Activated naive CD4-positive, alpha-beta T cell (primary cell): ENCODE results near the gene GSDMA.
A peak's percentile ranks its signal among the peaks of the same experiment; 100 is the strongest.

Experiments
- DNase-seq, 4 experiments: peaks; one replicate each; lab custom pipeline; 2025; lab: John Stamatoyannopoulos, UW

Gene GSDMA

GRCh38 chr17:40022497-40022896, 59.7 kb downstream of the GSDMA start:
- DNase-seq = no peak

DNA sequence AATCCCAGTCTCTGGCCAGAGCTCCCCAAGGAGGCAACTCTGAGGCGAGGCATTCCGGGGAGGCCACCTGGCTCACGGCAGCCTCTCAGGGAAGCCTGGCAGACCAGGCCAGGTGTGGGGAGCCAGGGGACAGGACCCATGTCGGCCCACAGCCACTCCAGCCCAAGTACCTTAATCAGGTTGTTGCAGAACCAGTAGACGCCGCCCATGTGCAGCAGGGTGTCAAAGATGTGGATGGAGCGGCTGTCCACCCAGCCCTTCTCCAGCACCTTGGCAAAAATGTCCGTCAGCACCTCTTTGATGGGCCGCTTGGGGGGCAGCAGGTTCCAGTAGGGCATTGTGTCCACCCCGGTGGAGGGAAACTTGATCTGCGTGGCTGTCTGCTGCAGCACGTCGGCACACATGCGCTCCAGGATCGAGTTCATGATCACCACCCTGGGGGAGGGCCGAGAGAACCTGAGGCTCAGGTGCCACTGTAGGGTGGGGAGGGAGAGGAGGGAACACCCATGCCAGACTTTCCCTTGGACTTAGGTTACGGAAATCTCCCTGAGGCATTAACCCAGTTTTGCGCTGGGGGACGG, 60.2 kb downstream of the GSDMA start:
- no peak for DNase-seq

DNA sequence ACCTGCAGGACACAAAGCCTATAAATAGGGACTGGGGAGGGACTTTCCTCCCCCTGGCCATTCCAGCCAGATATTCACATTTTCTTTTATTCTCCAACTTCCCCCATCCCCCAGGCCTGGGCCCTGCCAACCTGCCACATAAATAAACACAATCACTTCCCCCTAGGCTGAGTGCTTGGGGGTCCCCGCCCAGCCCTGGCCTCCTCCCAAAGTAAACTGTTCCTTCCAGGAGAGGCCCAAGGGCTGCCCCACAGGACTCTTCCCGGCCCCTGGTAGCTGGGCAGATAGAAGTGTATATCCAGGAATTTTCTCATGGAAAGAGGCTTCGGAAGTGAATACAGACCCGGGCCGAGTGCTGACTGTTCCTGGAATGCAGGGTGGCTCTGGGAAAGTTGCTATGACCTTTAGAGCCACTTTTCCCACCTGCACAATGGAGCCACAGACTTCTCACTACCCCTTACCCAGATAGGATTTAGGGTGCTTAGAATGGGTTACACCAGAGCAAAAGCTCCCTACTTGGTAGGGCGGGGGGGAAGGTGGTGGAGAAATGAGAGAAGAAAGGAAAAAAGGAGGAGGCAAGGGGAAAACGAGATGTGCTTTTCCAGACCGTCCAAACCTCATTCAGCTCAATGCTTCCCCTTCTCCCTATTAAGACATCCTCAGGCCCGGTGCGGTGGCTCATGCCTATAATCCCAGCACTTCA, 60.9 kb downstream of the GSDMA start:
- DNase-seq = no peak

DNA sequence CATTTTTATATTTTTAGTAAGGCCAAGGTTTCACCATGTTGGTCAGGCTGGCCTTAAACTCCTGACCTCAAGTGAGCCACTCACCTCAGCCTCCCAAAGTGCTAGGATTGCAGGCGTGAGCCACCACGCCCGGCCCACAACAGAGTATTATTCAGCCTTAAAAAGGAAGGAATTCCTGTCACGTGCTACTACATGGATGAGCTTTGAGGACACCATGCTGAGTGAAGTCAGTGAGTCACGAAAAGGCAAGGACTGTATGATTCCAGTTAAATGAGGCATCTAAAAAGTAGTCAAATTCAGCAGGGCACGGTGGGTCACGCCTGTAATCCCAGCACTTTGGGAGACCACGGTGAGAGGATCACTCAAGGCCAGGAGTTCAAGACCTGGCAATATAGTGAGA, 62.1 kb downstream of the GSDMA start:
- DNase-seq = no peak

- DNase-seq = no peak
These were observed 62.8 kb downstream of the GSDMA start for GRCh38 chr17:40025559-40025958.

DNA sequence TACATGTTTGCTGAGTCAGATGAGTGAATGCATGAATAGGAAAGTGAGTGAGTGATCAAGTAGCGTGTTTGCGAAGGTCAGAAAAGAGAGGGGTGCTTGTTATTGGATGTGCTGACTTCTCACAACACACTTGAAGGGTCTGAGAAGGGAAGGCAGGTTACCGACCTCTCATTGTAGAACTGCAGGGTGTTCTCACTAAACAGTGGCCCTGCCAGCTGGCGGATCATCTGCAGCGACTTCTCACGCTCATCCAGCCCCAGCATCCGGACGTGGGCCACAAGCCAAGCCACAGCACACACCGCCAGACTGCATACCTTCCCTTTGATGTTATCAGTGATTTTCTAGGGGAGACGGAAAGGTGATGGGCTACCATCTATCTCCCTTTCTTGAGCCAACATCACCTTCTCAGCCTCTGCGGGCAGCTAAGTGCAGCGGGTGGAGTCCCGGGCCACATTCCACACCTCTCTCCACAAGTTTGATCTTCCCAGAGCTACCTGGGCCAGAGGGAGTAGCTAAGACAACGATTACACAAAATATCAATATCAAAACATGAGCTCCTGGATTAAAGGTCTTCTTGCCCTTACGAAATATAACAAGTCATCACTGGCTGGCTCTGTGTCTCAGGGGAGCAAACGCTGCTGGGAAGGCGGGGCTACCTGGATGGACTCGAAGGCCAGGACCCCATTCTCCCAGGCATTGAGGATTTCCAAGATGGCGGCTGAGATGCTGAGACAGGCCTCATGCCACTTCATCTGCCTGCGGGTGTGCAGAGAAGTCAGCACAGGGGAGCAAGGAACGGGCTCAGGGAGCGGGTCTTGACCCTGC, 63.4 kb downstream of the GSDMA start:
- peak in 2 of 4 experiments; percentile 9 to 38 for DNase-seq

- DNase-seq = peak; percentile 37 to 64 (median 40)
These were observed 64.2 kb downstream of the GSDMA start for GRCh38 chr17:40026816-40027613.
